Neural progenitor cell (in vitro differentiated cells): Measurements from ENCODE around the gene MGST3. TPM values are rescaled to one million over a fixed set of nuclear protein-coding genes. Genes with fewer than 3 reads are reported as not detected.
"Not testable (repeated sequence)": the region's sequence is repeated elsewhere in the genome, so short reads cannot be mapped to it uniquely, and the experiment has no call there.

Experiments used
- DNase-seq: peaks from one replicate; pipeline ENCODE4 v3.0.0-alpha.2; 2016; ENCODE audit warnings: low spot score
- H2AFZ ChIP-seq: fragments of 200-600 bp; sonication (generic); replicated peaks from 2 replicates; pipeline ENCODE4 v1.6.1; 2016; ENCODE audit warnings: antibody characterized with exemption
- H3F3A ChIP-seq: fragments of 200-600 bp; sonication (generic); 2 replicates; pipeline ENCODE4 v1.6.1; 2016; ENCODE audit warnings: antibody characterized with exemption, low read depth
- H3K27ac ChIP-seq: fragments of 200-600 bp; sonication (generic); 2 replicates; pipeline ENCODE4 v1.5.1; 2016; ENCODE audit warnings: mild to moderate bottlenecking
- H3K27me3 ChIP-seq: fragments of 200-600 bp; sonication (generic); 2 replicates; pipeline ENCODE4 v1.6.1; 2016; ENCODE audit warnings: mild to moderate bottlenecking, moderate library complexity
- H3K36me3 ChIP-seq: fragments of 200-600 bp; sonication (generic); 2 replicates; pipeline ENCODE4 v1.5.1; 2016
- H3K4me1 ChIP-seq: fragments of 200-600 bp; sonication (generic); 2 replicates; pipeline ENCODE4 v1.6.1; 2016; ENCODE audit warnings: mixed run types
- H3K4me2 ChIP-seq: fragments of 200-600 bp; sonication (generic); 2 replicates; pipeline ENCODE4 v1.6.1; 2016
- H3K4me3 ChIP-seq: fragments of 200-600 bp; sonication (generic); 2 replicates; pipeline ENCODE4 v1.5.1; 2016
- H3K79me2 ChIP-seq: fragments of 200-600 bp; sonication (generic); 2 replicates; pipeline ENCODE4 v1.6.1; 2016; ENCODE audit warnings: low read depth
- H3K9ac ChIP-seq: fragments of 200-600 bp; sonication (generic); 2 replicates; pipeline ENCODE4 v1.6.1; 2016
- H3K9me3 ChIP-seq: fragments of 200-600 bp; sonication (generic); 2 replicates; pipeline ENCODE4 v1.5.1; 2016; ENCODE audit warnings: low read depth
- H4K20me1 ChIP-seq: fragments of 200-600 bp; sonication (generic); 2 replicates; pipeline ENCODE4 v1.6.1; 2016; ENCODE audit warnings: low read depth
- H3K27ac Mint-ChIP-seq: 3 replicates; pipeline ENCODE4 v1.8.0; 2021; ENCODE audit warnings: mixed read lengths
- H3K27me3 Mint-ChIP-seq: 2 replicates; pipeline ENCODE4 v1.8.0; 2022; ENCODE audit warnings: low read depth, mild to moderate bottlenecking, inconsistent platforms, moderate library complexity, mixed read lengths; ENCODE audit not compliant: insufficient read depth
- H3K36me3 Mint-ChIP-seq: 3 replicates; pipeline ENCODE4 v1.8.0; 2021; ENCODE audit warnings: mixed read lengths
- H3K4me1 Mint-ChIP-seq: 3 replicates; pipeline ENCODE4 v1.8.0; 2021; ENCODE audit warnings: mixed read lengths
- H3K4me3 Mint-ChIP-seq: 3 replicates; pipeline ENCODE4 v1.8.0; 2021; ENCODE audit warnings: mild to moderate bottlenecking, moderate library complexity, mixed read lengths
- H3K9me3 Mint-ChIP-seq: 3 replicates; pipeline ENCODE4 v1.8.0; 2020; ENCODE audit warnings: mixed read lengths
- CTCF ChIP-seq: fragments of 200-600 bp; sonication (generic); IDR thresholded peaks from 2 replicates; pipeline ENCODE4 v1.5.1; 2017; ENCODE audit warnings: antibody characterized with exemption, mild to moderate bottlenecking
- EZH2 ChIP-seq: fragments of 200-600 bp; sonication (generic); IDR thresholded peaks from 2 replicates; pipeline ENCODE4 v1.6.1; 2017; ENCODE audit warnings: antibody characterized with exemption, mild to moderate bottlenecking, moderate library complexity
- EZH2phosphoT487 ChIP-seq: fragments of 200-600 bp; sonication (generic); IDR thresholded peaks from 2 replicates; pipeline ENCODE4 v1.6.1; 2017; ENCODE audit warnings: antibody characterized with exemption
- total RNA-seq: library from RNA; depleted of rRNA; stranded (reverse); fragments of >200 nt; gene quantifications from 2 replicates; pipeline ENCODE4 v1.2.3, GENCODE V29; 2015; ENCODE audit warnings: low replicate concordance

The MGST3 gene
- total RNA-seq = 69.7 and 94.7 TPM in 2 replicates

DNA sequence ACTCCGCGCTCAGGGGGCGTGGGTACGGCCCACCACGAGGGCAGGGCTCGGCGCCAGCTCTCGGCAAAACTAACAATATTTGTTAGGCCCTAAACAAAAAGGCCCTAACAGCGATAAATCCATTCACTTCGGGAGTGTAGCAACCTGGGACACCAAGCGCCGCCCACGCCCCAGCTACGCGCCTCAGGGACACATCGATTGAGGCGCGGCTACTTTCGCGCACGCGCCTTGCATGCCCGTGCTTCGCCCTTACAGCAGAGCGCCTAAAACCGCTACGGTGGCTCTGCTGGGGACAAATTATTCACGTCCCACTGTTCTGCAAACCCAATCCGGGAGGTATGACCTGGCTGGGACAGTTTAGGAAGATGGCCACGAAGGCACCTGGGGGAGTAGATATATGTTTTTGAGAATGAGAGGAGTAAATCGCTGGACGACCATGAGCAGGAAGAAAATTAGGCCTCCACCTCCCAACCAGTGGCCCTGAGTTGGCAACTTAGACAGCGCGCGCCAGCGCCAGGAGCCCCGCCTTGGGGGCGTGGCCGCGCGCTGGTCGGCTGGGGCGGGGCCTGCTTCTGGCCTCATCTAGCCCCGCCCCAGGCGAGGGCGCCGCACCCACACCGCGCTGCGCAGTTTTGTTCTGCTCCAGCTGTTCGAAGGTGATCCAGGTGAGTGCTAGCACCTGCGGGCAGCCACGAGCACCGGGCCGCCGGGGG lies at the start of gene MGST3:
Gene MGST3 (plus strand): TSS at position 606 of the 713 bp plus-strand sequence. CDS start 18,614 bp downstream, outside the sequence.
- Histone ChIP-seq H3K27ac (peak within 1 kb of the TSS; percentile 65), H3K27me3 (peaks cover 13% of the 10 kb centered on the region), H3F3A (peaks cover 30% of the 10 kb centered on the region), H2AFZ (peak within 1 kb of the TSS; percentile 91), H3K4me3 (peak within 1 kb of the TSS; percentile 80), H4K20me1 (peaks cover 8% of the 10 kb centered on the region), H3K4me2 (peak within 1 kb of the TSS; percentile 91), H3K4me1 (peaks cover 28% of the 10 kb centered on the region), H3K9me3 (no peaks in the 10 kb centered on the region), H3K36me3 (no peaks in the 10 kb centered on the region), H3K79me2 (peaks cover 17% of the 10 kb centered on the region), H3K9ac (no peak within 1 kb of the TSS)
- DNase-seq = peak; percentile 98
- Mint-ChIP-seq H3K4me3 (no peak within 1 kb of the TSS), H3K4me1 (peaks cover 31% of the 10 kb centered on the region), H3K36me3 (no peaks in the 10 kb centered on the region), H3K27ac (no peak within 1 kb of the TSS), H3K9me3 (no peaks in the 10 kb centered on the region), H3K27me3 (peaks cover 2% of the 10 kb centered on the region)
- TF ChIP-seq EZH2 (no peak), CTCF (no peak), EZH2phosphoT487 (no peak)

GRCh38 chr1:165581926-165582325 lies 49.1 kb upstream of the MGST3 start:
- no peak overlapping the region for H2AFZ ChIP-seq
- Mint-ChIP-seq H3K36me3 (no peaks in the 10 kb centered on the region), H3K27ac (no peak overlapping the region), H3K4me3 (no peak overlapping the region), H3K9me3 (no peaks in the 10 kb centered on the region), H3K4me1 (peaks cover 3% of the 10 kb centered on the region), H3K27me3 (peaks cover 2% of the 10 kb centered on the region)
- H3K27me3 ChIP-seq = no peaks in the 10 kb centered on the region
- H3K36me3 ChIP-seq = no peaks in the 10 kb centered on the region
- no peak overlapping the region for H3K27ac ChIP-seq
- no peaks in the 10 kb centered on the region for H3K79me2 ChIP-seq
- H3K9ac ChIP-seq = no peak overlapping the region
- no peaks in the 10 kb centered on the region for H3K4me1 ChIP-seq
- H3K4me3 ChIP-seq = no peak overlapping the region
- H3K9me3 ChIP-seq = no peaks in the 10 kb centered on the region
- no peak for TF ChIP-seq CTCF
- no peak for TF ChIP-seq EZH2phosphoT487
- no peak for TF ChIP-seq EZH2
- H3F3A ChIP-seq = no peaks in the 10 kb centered on the region
- H4K20me1 ChIP-seq = no peaks in the 10 kb centered on the region
- no peak for DNase-seq
- no peak overlapping the region for H3K4me2 ChIP-seq

DNA sequence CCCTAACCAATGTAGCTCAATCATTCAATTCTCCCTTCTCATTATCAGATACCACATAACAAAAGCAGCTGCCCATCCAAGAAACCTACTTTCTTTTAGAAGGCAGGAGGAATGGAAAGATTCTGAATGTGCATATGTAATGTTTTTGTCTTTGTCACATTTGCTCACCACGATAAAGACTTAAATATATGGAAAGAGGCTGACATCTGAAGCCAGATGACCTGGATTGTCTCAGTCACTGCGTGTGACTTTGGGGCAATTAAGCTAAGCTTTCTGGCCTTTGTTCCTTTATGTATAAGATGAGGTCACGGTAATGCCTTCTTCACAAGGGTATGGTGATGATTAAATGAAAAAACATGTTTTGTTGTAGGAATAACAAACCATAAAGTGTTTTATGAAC lies 44.6 kb upstream of the MGST3 start:
- H3K27ac Mint-ChIP-seq = no peak overlapping the region
- Histone ChIP-seq H3K27me3 (no peaks in the 10 kb centered on the region), H3F3A (no peaks in the 10 kb centered on the region), H3K4me1 (no peaks in the 10 kb centered on the region), H3K4me3 (no peak overlapping the region), H3K27ac (no peak overlapping the region), H3K9me3 (no peaks in the 10 kb centered on the region), H3K79me2 (no peaks in the 10 kb centered on the region), H3K36me3 (no peaks in the 10 kb centered on the region), H3K4me2 (no peak overlapping the region), H2AFZ (no peak overlapping the region), H3K9ac (no peak overlapping the region), H4K20me1 (no peaks in the 10 kb centered on the region)
- H3K4me1 Mint-ChIP-seq = peaks cover 3% of the 10 kb centered on the region
- TF ChIP-seq EZH2phosphoT487 (no peak), CTCF (no peak), EZH2 (no peak)
- peaks cover 5% of the 10 kb centered on the region for H3K27me3 Mint-ChIP-seq
- DNase-seq = no peak
- no peaks in the 10 kb centered on the region for H3K9me3 Mint-ChIP-seq
- no peak overlapping the region for H3K4me3 Mint-ChIP-seq
- no peaks in the 10 kb centered on the region for H3K36me3 Mint-ChIP-seq

- DNase-seq, H3K36me3 Mint-ChIP-seq, H3K27ac ChIP-seq, H3K36me3 ChIP-seq, H3K27ac Mint-ChIP-seq, H2AFZ ChIP-seq, H3K4me1 ChIP-seq, H3K9ac ChIP-seq, H3K4me3 ChIP-seq, H3K79me2 ChIP-seq, H3K4me2 ChIP-seq, H3K27me3 Mint-ChIP-seq, H3K4me1 Mint-ChIP-seq, H3K9me3 Mint-ChIP-seq, H3F3A ChIP-seq, H3K9me3 ChIP-seq, H3K4me3 Mint-ChIP-seq, H4K20me1 ChIP-seq: not testable (repeated sequence)
- H3K27me3 ChIP-seq = peaks cover 18% of the 10 kb centered on the region
These were observed 39.6 kb upstream of the MGST3 start for GRCh38 chr1:165591391-165591790.
